GM18526 (cell line): ENCODE measurements around the gene ERN2.

Experiments
- POLR2A ChIP-seq: IDR thresholded peaks from 3 replicates; pipeline ENCODE4 v1.6.1; 2011; ENCODE audit not compliant: insufficient read length; ENCODE audit errors: extremely low read depth

The ERN2 gene

DNA sequence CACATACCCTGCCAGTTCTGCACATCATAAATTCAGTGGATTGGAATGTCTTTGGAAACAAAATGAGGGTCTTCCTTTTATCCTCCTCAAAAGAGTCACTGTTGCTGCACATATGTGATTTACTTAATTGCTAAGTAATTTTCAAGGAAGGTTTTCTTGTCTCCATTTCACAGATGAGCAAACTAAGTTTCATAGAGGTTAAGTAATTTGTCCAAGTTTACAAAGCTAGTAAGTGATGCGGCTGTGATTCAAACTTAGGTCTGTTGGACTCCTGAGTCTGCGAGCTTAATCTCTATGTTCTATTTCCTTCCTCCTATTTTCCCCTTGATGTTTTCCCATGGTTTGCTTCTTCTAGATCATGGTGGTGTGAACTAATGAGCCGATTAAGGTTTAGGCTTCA, 13.7 kb upstream of the ERN2 start:
- TF ChIP-seq POLR2A, result no peak

- no peak for TF ChIP-seq POLR2A
Measured at GRCh38 chr16:23724785-23725131, 11.7 kb upstream of the ERN2 start.

- no peak for TF ChIP-seq POLR2A
Measured at GRCh38 chr16:23724096-23724784, 11.2 kb upstream of the ERN2 start.

- no peak for TF ChIP-seq POLR2A
Measured at GRCh38 chr16:23716484-23716883, 3.5 kb upstream of the ERN2 start.

DNA sequence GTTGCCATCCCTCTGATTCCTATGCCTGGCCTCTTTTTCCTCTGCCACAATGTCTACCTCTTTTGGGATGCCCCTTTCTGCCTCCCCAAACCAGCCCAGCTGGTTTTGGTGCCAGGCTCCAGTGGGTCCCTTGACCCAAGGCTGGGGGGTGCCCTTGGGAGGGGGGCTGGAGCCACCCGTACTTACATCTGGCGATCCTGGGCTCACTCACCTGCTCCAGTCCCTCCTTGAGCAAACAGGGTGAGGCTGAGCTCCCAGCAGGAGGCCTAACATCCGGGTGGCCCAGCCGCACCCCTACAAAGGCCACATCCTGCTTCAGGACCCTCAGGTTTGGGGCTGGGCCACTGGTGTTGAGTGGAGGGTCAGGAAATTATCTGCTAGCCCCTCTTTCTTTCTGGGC, 1.2 kb downstream of the ERN2 start:
- no peak for TF ChIP-seq POLR2A

DNA sequence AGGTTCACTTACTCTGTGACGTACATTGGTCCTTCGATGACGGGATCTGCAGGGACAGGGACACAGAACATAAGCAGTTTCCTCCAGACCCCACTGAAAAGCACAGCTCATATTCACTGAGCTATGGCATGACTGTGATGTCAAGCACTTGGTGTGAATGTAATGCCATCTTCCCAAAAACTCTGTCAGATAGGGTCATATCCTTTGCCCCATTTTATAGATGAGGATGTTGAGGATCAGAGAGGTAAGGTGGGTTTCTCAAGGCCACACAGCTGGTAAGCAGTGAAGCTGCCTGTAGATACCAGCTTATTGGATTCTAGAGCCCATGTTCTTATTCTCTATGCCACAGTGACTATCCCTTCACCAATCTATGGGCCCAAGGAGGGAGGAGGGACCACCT, 2.5 kb downstream of the ERN2 start:
- TF ChIP-seq POLR2A, result no peak

DNA sequence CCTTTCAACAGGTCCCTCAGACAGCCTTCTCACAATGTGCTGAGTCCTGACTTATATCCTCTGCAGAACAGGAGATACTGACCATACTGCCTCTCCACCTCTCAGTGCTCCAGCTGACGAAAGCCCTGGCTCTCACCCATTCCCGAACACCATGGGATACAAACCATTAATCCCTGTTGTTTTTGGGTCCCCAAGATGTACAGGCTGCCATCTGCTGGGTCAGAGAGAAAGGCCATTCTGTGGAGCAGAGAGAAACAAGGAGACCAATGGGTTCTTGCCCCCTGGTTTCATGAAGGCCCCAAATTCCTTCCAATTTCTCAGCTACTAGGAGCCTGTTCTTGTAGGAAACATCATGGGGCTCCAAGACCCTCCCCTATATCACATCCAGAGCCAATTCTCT, 3.0 kb downstream of the ERN2 start:
- TF ChIP-seq POLR2A, result no peak

GRCh38 chr16:23709536-23709935, 3.5 kb downstream of the ERN2 start:
- no peak for TF ChIP-seq POLR2A

DNA sequence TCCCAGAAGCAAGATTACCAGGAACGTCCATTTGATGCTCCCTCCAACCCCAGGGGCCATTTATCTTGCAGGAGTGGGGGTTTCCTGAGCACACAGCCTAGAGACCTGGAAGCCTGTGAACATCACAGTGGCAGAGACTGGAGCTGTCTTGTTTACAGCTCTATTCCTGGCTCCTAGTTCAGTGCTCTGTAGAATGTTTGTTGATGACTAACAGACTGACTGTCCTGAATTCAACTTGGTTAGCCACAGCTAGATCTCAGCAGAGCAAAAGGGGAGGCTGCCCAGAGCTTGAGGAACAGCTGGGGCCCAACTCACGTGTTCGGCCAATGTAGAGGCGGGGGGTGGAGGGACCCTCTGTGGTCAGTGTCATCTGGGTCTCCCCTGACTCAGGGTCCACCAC, 6.6 kb downstream of the ERN2 start:
- TF ChIP-seq POLR2A, result no peak

GRCh38 chr16:23705517-23705902, 7.5 kb downstream of the ERN2 start:
- TF ChIP-seq POLR2A, result no peak

GRCh38 chr16:23704772-23705516, 8.1 kb downstream of the ERN2 start:
- no peak for TF ChIP-seq POLR2A

DNA sequence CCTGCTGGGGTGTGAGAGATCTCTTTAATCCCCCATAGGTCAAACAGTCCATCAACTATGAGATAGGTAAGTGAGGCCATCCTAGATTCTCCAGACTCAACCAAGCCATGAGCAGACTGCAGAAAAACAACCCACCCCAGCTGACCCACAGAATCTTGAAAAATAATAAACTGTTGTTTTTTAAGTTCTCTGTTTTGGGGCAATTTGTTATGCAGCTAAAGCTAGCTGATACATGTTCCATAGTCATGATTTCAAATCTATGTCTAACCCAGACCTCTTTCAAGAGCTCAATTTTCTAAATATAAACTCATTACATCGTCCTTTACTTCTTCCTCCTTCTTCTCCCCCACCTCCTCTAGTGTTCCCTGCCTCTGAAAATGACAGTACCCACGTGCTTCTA, 10.1 kb downstream of the ERN2 start:
- no peak for TF ChIP-seq POLR2A

DNA sequence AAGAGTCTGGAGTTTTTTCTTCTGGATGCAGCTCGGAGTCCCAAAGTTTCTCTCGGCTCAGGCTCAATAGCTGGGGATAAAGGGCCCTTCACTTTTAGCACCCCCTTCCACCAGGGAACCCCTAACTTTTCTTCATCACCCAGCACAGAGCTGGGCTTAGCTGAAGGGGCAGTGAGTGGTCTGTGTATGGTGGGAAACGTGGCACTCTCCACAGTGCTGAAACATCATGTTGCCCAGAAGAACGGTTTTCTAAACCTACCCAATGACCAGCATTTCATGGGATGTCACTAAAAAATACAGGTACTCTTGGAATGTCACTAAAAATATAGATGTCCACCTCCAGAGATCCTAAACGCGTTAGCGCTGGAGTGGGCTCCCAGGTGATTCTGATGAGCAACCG, 12.0 kb downstream of the ERN2 start:
- TF ChIP-seq POLR2A, result no peak

- TF ChIP-seq POLR2A, result no peak
Measured at GRCh38 chr16:23700509-23700908, 12.5 kb downstream of the ERN2 start.

DNA sequence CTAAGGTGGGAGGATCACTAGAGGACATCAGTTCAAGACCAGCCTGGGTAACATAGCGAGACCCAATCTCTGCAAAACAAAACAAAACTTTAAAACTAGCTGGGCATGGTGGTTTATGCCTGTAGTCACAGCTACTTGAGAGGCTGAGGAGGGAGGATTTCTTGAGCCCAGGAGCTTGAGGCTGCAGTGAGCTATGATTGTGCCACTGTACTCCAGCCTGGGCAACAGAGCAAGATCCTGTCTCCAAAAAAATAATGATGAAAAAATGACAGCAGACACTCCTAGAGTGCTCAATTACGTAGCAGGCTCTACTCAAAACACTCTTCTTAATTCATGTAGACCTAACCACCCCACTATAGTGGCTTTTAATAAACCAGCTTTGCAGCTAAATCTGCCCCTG, 12.9 kb downstream of the ERN2 start:
- no peak for TF ChIP-seq POLR2A

GRCh38 chr16:23699100-23699499, 13.9 kb downstream of the ERN2 start:
- no peak for TF ChIP-seq POLR2A

- no peak for TF ChIP-seq POLR2A
Measured at GRCh38 chr16:23695756-23696155, 17.3 kb downstream of the ERN2 start.
